Measurements from ENCODE around the gene PIEZO2.
"Not testable (repeated sequence)": the region's sequence is repeated elsewhere in the genome, so short reads cannot be mapped to it uniquely, and the experiment has no call there.

Gene PIEZO2

DNA sequence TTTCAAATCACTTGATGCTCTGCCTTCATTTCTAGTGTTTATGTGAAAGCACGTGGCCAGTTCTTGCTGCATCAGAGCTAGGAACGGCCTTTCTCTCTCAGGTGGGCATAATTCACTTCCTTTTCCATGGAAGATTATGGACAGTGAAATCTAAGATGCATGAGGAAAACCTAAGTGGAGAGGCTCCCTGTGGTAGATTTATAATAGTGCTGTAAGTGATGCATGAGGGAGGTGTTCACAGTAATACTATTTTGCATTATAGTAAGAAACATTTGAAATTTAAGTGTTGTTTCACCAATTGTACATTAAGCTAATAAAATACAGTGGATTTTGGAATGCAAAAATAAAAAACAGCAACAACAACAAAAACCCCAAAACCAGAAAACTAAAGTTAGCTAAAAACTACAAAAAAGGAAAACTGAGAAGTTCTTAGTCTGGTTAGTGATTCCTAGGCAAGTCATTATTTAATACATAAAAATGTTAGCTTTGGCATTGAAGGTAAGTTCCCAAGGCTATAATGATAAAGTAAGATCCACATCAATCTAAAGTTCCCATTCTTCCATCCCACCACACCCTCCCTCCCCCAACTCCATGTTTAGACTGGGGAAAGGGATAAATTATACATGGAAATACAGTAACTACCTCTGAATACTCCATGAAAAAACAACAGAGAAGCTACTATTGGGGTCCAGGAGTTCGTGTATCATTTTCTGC is 469.7 kb downstream of the PIEZO2 start:
- DNase-seq (ENCODE audit: low read depth) = no peak

DNA sequence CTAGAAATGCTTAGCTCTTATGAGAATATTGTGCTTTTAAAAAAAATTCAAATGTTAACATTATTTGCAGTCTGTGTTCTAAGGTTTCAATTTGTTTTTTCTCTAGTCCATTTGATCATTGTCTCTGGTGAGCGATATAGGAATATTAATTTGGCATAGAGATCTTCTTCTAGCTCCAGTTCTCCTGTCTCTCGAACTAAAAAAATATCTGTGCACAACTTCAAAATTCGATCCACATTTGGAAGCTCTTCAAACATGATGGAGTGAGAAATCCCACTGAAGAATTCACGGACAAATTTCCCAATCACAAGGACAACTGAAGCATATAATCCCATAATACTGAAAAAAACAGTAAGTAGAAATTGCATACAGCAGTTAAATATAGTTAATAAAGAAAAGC is 477.9 kb downstream of the PIEZO2 start:
- DNase-seq (ENCODE audit: low read depth) = no peak

GRCh38 chr18:10670856-10671255 is 478.5 kb downstream of the PIEZO2 start:
- DNase-seq (ENCODE audit: low read depth) = no peak

DNA sequence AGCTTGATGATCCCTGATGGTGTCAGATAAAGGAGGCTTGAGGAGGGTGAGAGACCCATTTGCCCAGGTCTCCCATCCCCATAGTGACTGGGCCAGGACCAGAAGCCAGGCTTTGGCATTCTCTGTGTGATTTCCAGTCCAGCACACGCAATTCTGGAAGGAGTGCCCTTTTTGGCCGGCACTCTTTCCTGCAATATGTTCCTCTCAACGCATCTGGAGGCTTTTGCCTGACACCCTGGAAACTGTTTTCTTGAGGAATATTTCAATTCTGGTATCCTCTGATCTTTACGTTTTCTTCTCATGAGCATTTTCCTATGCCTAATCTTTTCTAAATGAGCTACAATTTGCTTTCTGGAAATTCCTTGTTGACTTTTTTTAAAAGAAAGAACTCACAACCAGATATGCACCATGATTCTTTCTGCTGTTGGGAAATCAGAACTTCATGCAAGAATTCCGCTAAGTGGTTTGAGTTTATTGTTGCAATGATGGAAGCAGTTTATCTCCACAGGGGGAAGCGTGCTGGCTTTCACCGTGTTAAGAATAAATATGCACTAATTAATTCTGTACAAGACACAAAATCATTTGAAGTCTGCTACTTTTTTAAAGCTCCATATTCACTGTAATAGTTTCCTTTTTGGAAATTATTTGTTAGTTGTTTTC is 479.8 kb downstream of the PIEZO2 start:
- no peak for DNase-seq (ENCODE audit: low read depth)

DNA sequence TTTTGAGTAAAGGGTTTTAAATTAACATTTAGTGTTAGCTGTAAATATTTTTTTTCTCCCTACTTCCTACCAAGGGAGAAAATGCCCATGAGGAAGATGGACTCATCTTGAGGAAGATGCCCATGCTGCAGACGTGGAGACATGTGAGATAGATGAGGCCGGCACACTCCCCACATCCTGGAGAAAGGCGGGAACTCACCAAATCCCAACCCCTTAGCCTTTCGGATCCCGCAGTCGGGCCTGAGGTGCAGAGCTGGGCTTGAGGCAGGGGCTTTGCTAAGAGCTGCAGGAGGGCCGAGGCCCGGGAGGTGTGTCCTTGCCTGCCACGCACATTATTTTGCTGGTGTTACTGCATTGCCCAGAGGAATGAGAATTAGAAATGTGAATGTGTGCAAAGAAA is 485.6 kb downstream of the PIEZO2 start:
- no peak for DNase-seq (ENCODE audit: low read depth)

GRCh38 chr18:10661317-10661716 is 488.1 kb downstream of the PIEZO2 start:
- DNase-seq (ENCODE audit: low read depth) = peak; percentile 39

GRCh38 chr18:10660179-10660884 is 489.0 kb downstream of the PIEZO2 start:
- DNase-seq (ENCODE audit: low read depth) = peak; percentile 91

DNA sequence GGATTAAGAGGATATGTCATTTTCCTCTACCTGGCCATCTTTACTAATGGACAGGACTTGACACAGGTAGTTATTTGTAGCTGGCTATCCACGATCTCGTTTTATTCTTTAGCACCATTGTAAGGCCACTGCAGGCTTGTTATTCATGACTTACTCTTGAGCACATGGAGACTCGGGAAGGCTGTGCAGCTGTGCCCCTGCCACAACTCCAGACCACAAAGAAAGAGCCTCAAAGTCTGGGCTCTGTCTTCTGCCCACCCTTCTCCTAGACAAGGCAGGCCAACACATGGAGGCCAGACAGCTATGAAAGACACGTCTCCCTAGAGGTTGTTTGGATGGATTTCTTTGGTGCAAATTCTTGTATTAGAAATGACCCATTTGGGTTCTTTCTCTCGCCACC is 489.8 kb downstream of the PIEZO2 start:
- DNase-seq (ENCODE audit: low read depth) = no peak

GRCh38 chr18:10659000-10659399 is 490.4 kb downstream of the PIEZO2 start:
- DNase-seq (ENCODE audit: low read depth) = no peak

DNA sequence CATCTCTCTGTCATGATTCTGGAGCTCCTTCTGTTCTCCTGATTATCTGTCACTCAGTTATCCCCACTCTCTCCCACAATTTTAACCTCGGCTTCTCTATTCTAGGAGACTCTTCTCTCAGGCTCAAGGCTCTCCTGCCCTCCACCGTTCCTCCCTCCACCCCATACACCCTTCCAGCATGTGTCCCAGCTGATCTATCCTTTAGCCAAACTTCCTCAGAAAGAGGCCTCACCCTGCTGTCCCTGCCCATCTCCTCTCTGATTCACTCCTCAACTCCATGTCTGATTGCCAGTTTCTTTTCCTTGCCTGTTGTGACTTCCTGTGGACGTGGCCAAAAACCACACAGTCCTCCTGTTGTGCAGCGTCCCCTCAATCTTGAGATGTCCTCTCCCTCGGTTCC is 505.4 kb downstream of the PIEZO2 start:
- DNase-seq (ENCODE audit: low read depth) = not testable (repeated sequence)

DNA sequence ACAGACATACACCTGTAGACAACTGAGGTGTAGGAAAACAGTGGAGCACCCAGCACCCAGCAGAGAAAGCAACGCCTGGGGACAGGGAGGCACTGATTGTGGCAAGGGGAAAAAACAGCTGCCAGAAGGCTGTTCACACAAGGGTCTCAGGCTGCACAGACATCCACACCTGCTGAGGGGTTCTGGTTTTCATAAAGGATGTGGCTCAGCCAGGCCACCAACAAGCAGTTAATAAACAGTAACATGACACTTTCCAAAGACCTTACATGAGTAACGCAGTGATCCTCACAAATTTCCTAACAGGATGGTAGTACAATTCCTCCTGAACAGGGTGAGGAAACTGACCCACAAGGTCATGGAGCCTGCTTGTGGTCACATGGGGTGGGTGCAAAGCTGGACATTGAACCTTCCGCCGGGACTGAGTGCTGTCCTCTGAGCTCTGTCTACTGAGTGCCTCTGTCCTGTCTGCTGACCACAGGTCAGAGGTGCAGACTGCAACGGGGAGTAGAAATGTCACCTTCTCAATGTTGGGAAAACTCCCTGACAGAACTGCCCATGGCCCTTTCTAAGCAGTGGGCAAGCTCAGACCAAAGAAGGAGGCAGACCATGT is 506.3 kb downstream of the PIEZO2 start:
- DNase-seq (ENCODE audit: low read depth) = not testable (repeated sequence)

DNA sequence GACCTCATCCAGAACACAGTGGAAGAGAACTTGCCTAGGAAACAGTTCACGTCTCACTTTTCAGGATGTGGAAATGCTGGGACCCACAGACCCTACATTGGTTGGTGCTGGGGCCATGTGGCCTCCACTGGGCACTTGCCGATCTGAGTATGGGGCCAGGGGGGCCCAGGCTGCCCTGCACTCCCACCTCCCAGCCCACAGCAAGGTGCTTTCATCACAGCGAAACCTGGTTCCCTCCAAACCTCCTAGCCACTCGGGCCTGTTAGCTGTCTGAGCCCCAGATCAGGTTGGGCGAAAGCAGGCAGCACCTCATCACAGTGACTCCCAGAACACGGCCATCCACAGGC is 510.9 kb downstream of the PIEZO2 start:
- not testable (repeated sequence) for DNase-seq (ENCODE audit: low read depth)

DNA sequence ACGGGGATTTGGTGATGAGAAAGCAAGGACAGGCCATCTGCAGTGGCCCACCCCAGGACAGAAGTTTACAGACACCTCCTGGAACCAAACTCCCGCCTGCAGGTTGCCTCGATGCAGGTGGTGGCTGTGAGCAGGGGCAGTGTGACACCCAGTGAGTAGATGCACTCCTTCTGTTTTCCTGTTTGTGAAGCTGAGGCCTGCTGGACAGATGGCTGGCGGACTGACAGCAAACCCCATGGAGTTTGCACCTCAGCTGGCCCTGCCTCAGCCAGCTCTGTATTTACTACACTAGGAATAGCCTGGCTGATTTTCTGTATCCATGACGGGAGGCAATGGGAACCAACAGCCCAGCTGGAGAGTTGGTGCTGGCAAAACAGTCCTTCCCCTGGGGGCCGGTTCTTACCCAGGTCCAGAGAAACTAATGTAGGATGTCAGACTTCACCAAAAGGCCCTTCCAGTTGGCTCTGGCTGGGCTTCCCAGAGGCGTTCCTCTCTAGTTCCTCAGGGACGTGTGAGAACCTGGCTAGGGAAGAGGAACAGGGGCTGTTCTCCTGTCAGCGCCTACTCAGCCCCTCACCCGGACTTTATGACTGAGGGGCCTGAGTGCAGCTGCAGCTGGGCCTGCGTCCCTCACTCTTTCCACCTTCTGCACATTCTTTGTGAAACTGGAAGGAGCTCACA is 511.4 kb downstream of the PIEZO2 start:
- DNase-seq (ENCODE audit: low read depth) = not testable (repeated sequence)

- DNase-seq (ENCODE audit: low read depth) = not testable (repeated sequence)
Observed at GRCh38 chr18:10629076-10629475, 520.3 kb downstream of the PIEZO2 start.

DNA sequence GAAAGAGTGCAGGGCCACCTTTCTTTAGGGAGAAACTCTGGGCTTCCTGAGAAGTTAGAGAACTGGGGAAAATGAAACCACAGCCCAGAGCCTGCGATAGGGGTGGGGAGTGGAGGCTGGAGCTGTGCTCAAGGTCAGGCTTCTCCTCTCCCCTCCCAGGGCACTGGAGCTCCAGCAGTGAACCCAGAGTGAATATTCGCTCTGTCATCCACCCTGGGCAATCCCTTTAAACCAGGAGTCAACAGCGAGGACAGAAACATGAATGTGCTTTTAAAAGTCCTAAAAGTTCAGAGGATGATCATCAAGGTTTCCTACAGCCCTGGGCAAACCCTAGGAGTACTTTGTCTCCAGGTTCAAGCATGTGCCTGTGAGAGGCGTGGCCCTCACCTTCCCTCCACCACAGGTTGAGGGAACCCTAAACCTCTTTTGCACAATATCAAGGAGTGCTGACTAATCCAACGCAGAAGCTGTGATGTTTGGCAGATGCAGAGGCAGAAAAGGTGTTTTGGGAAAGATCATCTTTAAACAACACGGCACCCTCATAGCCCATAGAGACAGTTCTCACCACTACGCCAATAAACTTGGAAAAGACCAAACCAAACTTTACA is 522.7 kb downstream of the PIEZO2 start:
- not testable (repeated sequence) for DNase-seq (ENCODE audit: low read depth)

- not testable (repeated sequence) for DNase-seq (ENCODE audit: low read depth)
Observed at GRCh38 chr18:10623606-10624005, 525.8 kb downstream of the PIEZO2 start.

GRCh38 chr18:10622982-10623381 is 526.4 kb downstream of the PIEZO2 start:
- not testable (repeated sequence) for DNase-seq (ENCODE audit: low read depth)

GRCh38 chr18:10620670-10621329 is 528.6 kb downstream of the PIEZO2 start:
- peak; percentile 45 for DNase-seq (ENCODE audit: low read depth)

Measured in stromal cell of bone marrow (primary cell).